Mesendoderm (in vitro differentiated cells): ENCODE measurements around the gene P2RX2.

Experiments
- DNase-seq: peaks from one replicate; pipeline ENCODE4 v3.0.0; 2013
- H2AK5ac ChIP-seq: 2 replicates; pipeline ENCODE4 v1.6.1; 2013; ENCODE audit warnings: low read length, inconsistent platforms
- H2BK120ac ChIP-seq: 2 replicates; pipeline ENCODE4 v1.6.1; 2013; ENCODE audit warnings: low read depth, mild to moderate bottlenecking, low read length, moderate library complexity, mixed read lengths
- H2BK15ac ChIP-seq: replicated peaks from 2 replicates; pipeline ENCODE4 v1.6.1; 2013; ENCODE audit warnings: low read depth, mild to moderate bottlenecking, moderate library complexity
- H2BK5ac ChIP-seq: 2 replicates; pipeline ENCODE4 v1.6.1; 2013; ENCODE audit warnings: low read length, inconsistent platforms
- H3K18ac ChIP-seq: 2 replicates; pipeline ENCODE4 v1.6.1; 2013; ENCODE audit warnings: mild to moderate bottlenecking, low read length, mixed read lengths
- H3K23ac ChIP-seq: one replicate; pipeline ENCODE4 v1.6.1; 2013; ENCODE audit warnings: low read length
- H3K27ac ChIP-seq: 2 replicates; pipeline ENCODE4 v1.5.1; 2013; ENCODE audit warnings: low read depth, mild to moderate bottlenecking, inconsistent platforms, low read length, moderate library complexity
- H3K27me3 ChIP-seq: 2 replicates; pipeline ENCODE4 v1.6.1; 2013; ENCODE audit warnings: low read length, control low read depth, mild to moderate bottlenecking, inconsistent platforms; ENCODE audit not compliant: insufficient read depth, poor library complexity
- H3K36me3 ChIP-seq: 2 replicates; pipeline ENCODE4 v1.6.1; 2013; ENCODE audit warnings: low read length, inconsistent platforms; ENCODE audit not compliant: control insufficient read depth, insufficient read depth
- H3K4ac ChIP-seq: one replicate; pipeline ENCODE4 v1.6.1; 2013; ENCODE audit warnings: low read depth, mild to moderate bottlenecking, low read length, moderate library complexity
- H3K4me1 ChIP-seq: 2 replicates; pipeline ENCODE4 v1.6.1; 2013; ENCODE audit warnings: low read depth, low read length, inconsistent platforms; ENCODE audit not compliant: control insufficient read depth
- H3K4me2 ChIP-seq: 2 replicates; pipeline ENCODE4 v1.6.1; 2013; ENCODE audit warnings: low read length
- H3K4me3 ChIP-seq: 2 replicates; pipeline ENCODE4 v1.5.1; 2013; ENCODE audit warnings: mild to moderate bottlenecking, low read length
- H3K56ac ChIP-seq: one replicate; pipeline ENCODE4 v1.6.1; 2013; ENCODE audit warnings: low read length
- H3K79me1 ChIP-seq: 2 replicates; pipeline ENCODE4 v1.6.1; 2013; ENCODE audit warnings: low read length, inconsistent platforms
- H3K79me2 ChIP-seq: 2 replicates; pipeline ENCODE4 v1.6.1; 2013; ENCODE audit warnings: mild to moderate bottlenecking, low read length; ENCODE audit not compliant: control insufficient read depth, insufficient read depth
- H3K9ac ChIP-seq: 2 replicates; pipeline ENCODE4 v1.6.1; 2013; ENCODE audit warnings: low read length, inconsistent platforms
- H4K5ac ChIP-seq: one replicate; pipeline ENCODE4 v1.6.1; 2013; ENCODE audit warnings: low read length
- H4K8ac ChIP-seq: one replicate; pipeline ENCODE4 v1.6.1; 2013; ENCODE audit warnings: low read depth, mild to moderate bottlenecking, control low read depth, low read length, moderate library complexity
- WGBS: extraction: QIAGEN DNeasy Blood & Tissue Kit; methylation state at CpG from one replicate; pipeline ENCODE4 v1.1.7; 2013; ENCODE audit warnings: low lambda C conversion rate, missing lambda C conversion rate; ENCODE audit not compliant: insufficient coverage; ENCODE audit errors: extremely low coverage; 5-methylcytosine and 5-hydroxymethylcytosine counted together

The P2RX2 gene

GRCh38 chr12:132631666-132632065, 13.1 kb downstream of the P2RX2 start:
- H3K23ac ChIP-seq: no peak overlapping the region
- H3K27me3 ChIP-seq: no peaks in the 10 kb centered on the region
- peaks cover 36% of the 10 kb centered on the region for H3K36me3 ChIP-seq
- H3K4ac ChIP-seq: no peak overlapping the region
- no peak overlapping the region for H2AK5ac ChIP-seq
- no peak overlapping the region for H3K56ac ChIP-seq
- no peak overlapping the region for H4K8ac ChIP-seq
- H3K27ac ChIP-seq: no peak overlapping the region
- no peaks in the 10 kb centered on the region for H3K79me2 ChIP-seq
- H3K4me2 ChIP-seq: no peak overlapping the region
- no peak overlapping the region for H2BK5ac ChIP-seq
- DNase-seq: no peak
- H3K4me1 ChIP-seq: no peaks in the 10 kb centered on the region
- no peak overlapping the region for H2BK15ac ChIP-seq
- peaks cover 5% of the 10 kb centered on the region for H3K79me1 ChIP-seq
- H3K18ac ChIP-seq: no peak overlapping the region
- no peak overlapping the region for H2BK120ac ChIP-seq
- WGBS: no CpG with 5 or more reads among the region's 11 CpGs
- no peak overlapping the region for H3K9ac ChIP-seq
- H3K4me3 ChIP-seq: no peak overlapping the region
- no peak overlapping the region for H4K5ac ChIP-seq

- Histone ChIP-seq H3K18ac (no peak overlapping the region), H3K27me3 (no peaks in the 10 kb centered on the region), H3K36me3 (peaks cover 41% of the 10 kb centered on the region), H4K5ac (no peak overlapping the region), H3K79me1 (peaks cover 5% of the 10 kb centered on the region), H4K8ac (no peak overlapping the region), H2BK5ac (no peak overlapping the region), H2AK5ac (no peak overlapping the region), H3K56ac (no peak overlapping the region), H3K4me3 (no peak overlapping the region), H3K4ac (no peak overlapping the region), H3K79me2 (no peaks in the 10 kb centered on the region), H3K23ac (no peak overlapping the region), H3K27ac (no peak overlapping the region), H3K9ac (no peak overlapping the region), H3K4me2 (no peak overlapping the region), H3K4me1 (no peaks in the 10 kb centered on the region), H2BK15ac (no peak overlapping the region), H2BK120ac (no peak overlapping the region)
- no CpG with 5 or more reads among the region's 17 CpGs for WGBS
- no peak for DNase-seq
These were observed 14.1 kb downstream of the P2RX2 start for GRCh38 chr12:132632521-132633228.

DNA sequence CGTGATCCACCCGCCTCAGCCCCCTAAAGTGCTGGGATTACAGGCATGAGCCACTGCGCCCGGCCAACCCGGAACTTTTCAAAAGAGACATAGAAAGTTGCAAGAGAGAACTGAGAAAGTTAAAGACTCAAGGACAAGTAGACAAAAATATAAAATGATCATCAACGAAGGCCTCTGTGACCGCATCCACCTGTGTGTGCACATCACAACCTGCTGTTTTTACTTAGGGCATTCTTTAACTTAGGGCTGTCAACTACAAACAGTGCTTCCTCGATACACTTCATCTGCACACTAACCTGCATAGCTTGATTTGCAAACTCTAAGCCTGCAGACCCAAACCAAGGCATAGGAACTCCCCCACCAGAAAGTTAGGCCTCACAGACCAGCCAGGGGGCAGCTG, 14.8 kb downstream of the P2RX2 start:
- H3K36me3 ChIP-seq: peaks cover 46% of the 10 kb centered on the region

DNA sequence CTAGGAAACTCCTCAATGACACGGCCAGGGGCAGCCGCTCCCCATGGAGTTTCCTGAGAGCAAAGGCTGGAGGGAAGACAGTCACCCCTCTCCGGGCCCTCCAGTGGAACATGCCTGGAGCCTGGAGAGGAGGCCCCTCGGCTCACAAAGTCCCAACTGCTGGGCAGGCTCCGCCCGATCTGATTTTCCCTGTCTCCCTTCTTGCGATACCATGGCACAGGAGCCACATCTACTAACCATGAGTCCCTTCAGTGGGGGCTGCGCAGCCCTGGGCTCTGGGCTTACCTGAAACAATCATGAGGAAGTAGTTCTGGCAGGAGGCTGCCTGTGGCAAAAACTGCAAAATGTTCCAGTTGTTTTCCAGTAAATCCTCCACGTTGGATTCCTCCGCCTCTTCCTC, 15.3 kb downstream of the P2RX2 start:
- H3K27ac ChIP-seq: no peak overlapping the region
- no peak overlapping the region for H3K4ac ChIP-seq
- H3K4me2 ChIP-seq: no peak overlapping the region
- no peak overlapping the region for H3K18ac ChIP-seq
- H3K27me3 ChIP-seq: no peaks in the 10 kb centered on the region
- WGBS: no CpG with 5 or more reads among the region's 10 CpGs
- peaks cover 50% of the 10 kb centered on the region for H3K36me3 ChIP-seq
- no peak overlapping the region for H2BK5ac ChIP-seq
- no peak overlapping the region for H2AK5ac ChIP-seq
- no peak overlapping the region for H2BK120ac ChIP-seq
- peaks cover 5% of the 10 kb centered on the region for H3K79me1 ChIP-seq
- no peaks in the 10 kb centered on the region for H3K79me2 ChIP-seq
- H3K4me1 ChIP-seq: no peaks in the 10 kb centered on the region
- DNase-seq: no peak
- no peak overlapping the region for H3K56ac ChIP-seq
- H3K4me3 ChIP-seq: no peak overlapping the region
- no peak overlapping the region for H2BK15ac ChIP-seq
- H3K9ac ChIP-seq: no peak overlapping the region
- H4K8ac ChIP-seq: no peak overlapping the region
- no peak overlapping the region for H4K5ac ChIP-seq
- no peak overlapping the region for H3K23ac ChIP-seq

More for the DNA sequence above, 14.8 kb downstream of the P2RX2 start:
- Histone ChIP-seq H3K27me3 (no peaks in the 10 kb centered on the region), H3K27ac (no peak overlapping the region), H3K79me2 (no peaks in the 10 kb centered on the region), H4K5ac (no peak overlapping the region), H2BK15ac (no peak overlapping the region), H3K4me2 (no peak overlapping the region), H3K4me3 (no peak overlapping the region), H2BK5ac (no peak overlapping the region), H3K9ac (no peak overlapping the region), H2BK120ac (no peak overlapping the region), H4K8ac (no peak overlapping the region), H3K23ac (no peak overlapping the region), H3K18ac (no peak overlapping the region), H3K79me1 (peaks cover 5% of the 10 kb centered on the region), H3K56ac (no peak overlapping the region), H2AK5ac (no peak overlapping the region), H3K4me1 (no peaks in the 10 kb centered on the region), H3K4ac (no peak overlapping the region)
- no CpG with 5 or more reads among the region's 8 CpGs for WGBS
- no peak for DNase-seq

- Histone ChIP-seq H3K23ac (no peak overlapping the region), H3K18ac (no peak overlapping the region), H3K4me2 (no peak overlapping the region), H3K27ac (no peak overlapping the region), H4K8ac (no peak overlapping the region), H3K79me1 (peaks cover 5% of the 10 kb centered on the region), H2BK120ac (no peak overlapping the region), H3K27me3 (no peaks in the 10 kb centered on the region), H3K4me1 (no peaks in the 10 kb centered on the region), H4K5ac (no peak overlapping the region), H3K4ac (no peak overlapping the region), H2BK15ac (no peak overlapping the region), H3K36me3 (peaks cover 53% of the 10 kb centered on the region), H2BK5ac (no peak overlapping the region), H3K56ac (no peak overlapping the region), H2AK5ac (no peak overlapping the region), H3K79me2 (no peaks in the 10 kb centered on the region), H3K4me3 (no peak overlapping the region), H3K9ac (no peak overlapping the region)
- no CpG with 5 or more reads among the region's 21 CpGs for WGBS
- DNase-seq: no peak
These were observed 15.9 kb downstream of the P2RX2 start for GRCh38 chr12:132634411-132634990.
